Astrocyte of the cerebellum (primary cell): ENCODE results near the gene WASF2.

Experiments
- DNase-seq: peaks from one replicate; pipeline ENCODE4 v3.0.0-alpha.2; 2011; ENCODE audit warnings: low read depth
- H3K4me3 ChIP-seq: 2 replicates; pipeline ENCODE4 v1.5.1; 2011; ENCODE audit warnings: mild to moderate bottlenecking, low read depth, low read length, moderate library complexity
- CTCF ChIP-seq: IDR thresholded peaks from 2 replicates; pipeline ENCODE4 v1.5.1; 2012; ENCODE audit warnings: low read length, low read depth, moderate library complexity, mild to moderate bottlenecking; ENCODE audit errors: missing control alignments
- in situ Hi-C: cut with HindIII; loops from 2 replicates; pipeline ENCODE4 v1.10.0; 2017; ENCODE audit warnings: low sequenced_read_pairs

The WASF2 gene

DNA sequence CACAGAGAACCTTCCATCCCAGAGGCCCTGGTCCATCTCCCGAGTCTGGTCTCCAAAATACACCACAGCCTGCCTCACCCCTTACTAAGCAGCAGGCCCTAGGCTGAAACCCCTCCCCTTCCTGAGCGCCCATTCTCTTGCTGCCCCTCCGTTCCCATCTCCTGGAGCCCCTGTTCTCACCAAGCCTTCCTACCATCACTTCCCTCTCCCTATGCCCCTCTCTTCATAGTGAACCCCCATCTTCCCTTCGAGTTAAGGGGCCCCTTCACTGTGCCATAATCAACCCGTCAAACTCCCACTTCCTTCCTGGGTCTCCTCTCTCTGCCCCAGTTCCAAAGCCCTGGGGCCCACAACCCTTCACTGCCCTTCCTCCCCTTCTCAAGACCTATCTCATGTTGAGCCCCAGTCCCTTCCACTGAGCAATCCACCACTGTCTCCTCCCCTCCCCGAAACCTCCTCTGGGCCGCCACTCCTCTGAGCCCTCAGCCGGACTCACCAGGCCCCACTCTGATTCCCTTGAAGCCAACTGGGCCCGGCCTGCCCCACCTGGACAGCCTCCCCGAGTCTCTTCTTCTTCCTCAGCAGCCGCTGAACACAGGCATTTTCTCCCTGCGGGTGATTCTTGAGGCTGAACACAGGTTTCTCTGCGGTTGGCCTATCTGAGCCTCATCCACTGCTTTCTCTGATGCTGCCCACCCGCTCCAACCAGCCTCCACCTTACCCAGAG lies 42.2 kb upstream of the WASF2 start:
- DNase-seq, result no peak
- TF ChIP-seq CTCF, result no peak
- in situ Hi-C loops, result loop anchor here (5.0 kb wide), 1 partner anchor 55 kb away; no protein-coding TSS in a partner anchor
- H3K4me3 ChIP-seq, result no peak overlapping the region

DNA sequence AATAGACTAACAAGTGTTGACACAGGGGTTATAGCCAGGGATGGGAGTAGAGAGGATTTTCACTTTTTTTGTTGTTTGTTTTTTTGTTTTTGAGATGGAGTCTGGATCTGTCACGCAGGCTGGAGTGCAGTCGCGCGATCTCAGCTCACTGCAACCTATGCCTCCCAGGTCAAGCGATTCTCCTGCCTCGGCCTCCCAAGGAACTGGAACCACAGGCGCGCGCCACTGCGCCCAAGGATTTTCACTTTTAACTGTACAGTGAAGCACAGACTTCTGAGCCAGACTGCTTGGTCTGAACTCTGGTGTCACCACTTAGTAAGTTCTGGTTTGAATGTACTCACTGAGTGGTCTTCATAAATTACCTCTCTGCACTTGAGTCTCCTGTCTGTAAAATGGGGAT lies 40.2 kb upstream of the WASF2 start:
- H3K4me3 ChIP-seq, result no peak overlapping the region
- TF ChIP-seq CTCF, result no peak
- no peak for DNase-seq
- in situ Hi-C loops, result loop anchor here (5.0 kb wide), 1 partner anchor 53 kb away; no protein-coding TSS in a partner anchor

- in situ Hi-C loops, result loop anchor here (5.0 kb wide), 1 partner anchor 52 kb away; no protein-coding TSS in a partner anchor
- no peak for TF ChIP-seq CTCF
- DNase-seq, result no peak
- H3K4me3 ChIP-seq, result no peak overlapping the region
Measured at GRCh38 chr1:27529704-27530018, 39.7 kb upstream of the WASF2 start.

- H3K4me3 ChIP-seq, result no peak overlapping the region
- DNase-seq, result no peak
- TF ChIP-seq CTCF, result no peak
- in situ Hi-C loops, result no loop called here
Measured at GRCh38 chr1:27528818-27529703, 39.1 kb upstream of the WASF2 start.

GRCh38 chr1:27527890-27528817 lies 38.2 kb upstream of the WASF2 start:
- DNase-seq, result no peak
- no peak for TF ChIP-seq CTCF
- in situ Hi-C loops, result no loop called here
- H3K4me3 ChIP-seq, result peak overlapping the region; percentile 12
